ENCODE measurements around the gene CDK2. TPM values are rescaled to one million over a fixed set of nuclear protein-coding genes. Genes with fewer than 3 reads are reported as not detected.

CDK2 gene
- total RNA-seq, 1 experiment from 2014 or later = 76.4 TPM

DNA sequence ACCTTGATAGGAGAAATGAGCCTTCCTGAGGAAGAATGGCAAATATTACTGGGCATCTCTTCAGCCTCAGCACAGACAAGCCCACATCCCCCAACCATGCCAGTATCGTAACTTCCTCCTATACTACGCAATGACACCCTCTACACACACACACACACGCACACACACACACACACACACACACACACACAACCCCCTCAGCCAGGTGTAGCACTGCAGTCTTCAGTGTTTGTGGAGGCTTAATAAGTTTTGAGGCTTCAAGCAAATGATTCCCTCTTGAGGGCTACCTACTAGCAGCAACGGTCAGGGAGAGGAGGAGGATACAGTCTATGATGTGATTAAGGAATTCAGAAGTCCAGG is 34.1 kb upstream of the CDK2 start:
- CTCF ChIA-PET = interaction anchor here (1.4 to 3.2 kb wide), 2 partner anchors 103 to 194 kb away, joined by 4 to 9 read pairs; partner anchors contain the start of gene DNAJC14
- H3K36me3 Mint-ChIP-seq (ENCODE audit: insufficient read depth, unreplicated experiment) = peaks cover 27% of the 10 kb centered on the region
- H3K27me3 Mint-ChIP-seq (ENCODE audit: unreplicated experiment) = no peaks in the 10 kb centered on the region
- intact Hi-C loops (cut with micrococcal nuclease; ENCODE audit: unreplicated experiment) = loop anchor here (5.0 kb wide), 2 partner anchors 95 to 195 kb away; no protein-coding TSS in a partner anchor
- no peak for DNase-seq
- TSS peak; percentile 46 for BruUV-seq (replicated peaks)
- peaks cover 28% of the 10 kb centered on the region for H3K4me1 Mint-ChIP-seq (ENCODE audit: low read depth, unreplicated experiment)
- H3K27ac Mint-ChIP-seq (ENCODE audit: unreplicated experiment) = peak overlapping the region; percentile 20
- TF ChIP-seq, protein P1, sequence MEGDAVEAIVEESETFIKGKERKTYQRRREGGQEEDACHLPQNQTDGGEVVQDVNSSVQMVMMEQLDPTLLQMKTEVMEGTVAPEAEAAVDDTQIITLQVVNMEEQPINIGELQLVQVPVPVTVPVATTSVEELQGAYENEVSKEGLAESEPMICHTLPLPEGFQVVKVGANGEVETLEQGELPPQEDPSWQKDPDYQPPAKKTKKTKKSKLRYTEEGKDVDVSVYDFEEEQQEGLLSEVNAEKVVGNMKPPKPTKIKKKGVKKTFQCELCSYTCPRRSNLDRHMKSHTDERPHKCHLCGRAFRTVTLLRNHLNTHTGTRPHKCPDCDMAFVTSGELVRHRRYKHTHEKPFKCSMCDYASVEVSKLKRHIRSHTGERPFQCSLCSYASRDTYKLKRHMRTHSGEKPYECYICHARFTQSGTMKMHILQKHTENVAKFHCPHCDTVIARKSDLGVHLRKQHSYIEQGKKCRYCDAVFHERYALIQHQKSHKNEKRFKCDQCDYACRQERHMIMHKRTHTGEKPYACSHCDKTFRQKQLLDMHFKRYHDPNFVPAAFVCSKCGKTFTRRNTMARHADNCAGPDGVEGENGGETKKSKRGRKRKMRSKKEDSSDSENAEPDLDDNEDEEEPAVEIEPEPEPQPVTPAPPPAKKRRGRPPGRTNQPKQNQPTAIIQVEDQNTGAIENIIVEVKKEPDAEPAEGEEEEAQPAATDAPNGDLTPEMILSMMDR (IDR thresholded peaks at IDR 0.05; ENCODE audit: unreplicated experiment) = no peak
- H3K9me3 Mint-ChIP-seq (ENCODE audit: low read depth, unreplicated experiment) = no peaks in the 10 kb centered on the region
- peak overlapping the region; percentile 70 for H3K4me3 Mint-ChIP-seq (ENCODE audit: low read depth, unreplicated experiment)

- Mint-ChIP-seq H3K4me3 (ENCODE audit: low read depth, unreplicated experiment) (peak overlapping the region; percentile 70), H3K27ac (ENCODE audit: unreplicated experiment) (no peak overlapping the region), H3K36me3 (ENCODE audit: insufficient read depth, unreplicated experiment) (peaks cover 20% of the 10 kb centered on the region), H3K9me3 (ENCODE audit: low read depth, unreplicated experiment) (no peaks in the 10 kb centered on the region), H3K27me3 (ENCODE audit: unreplicated experiment) (no peaks in the 10 kb centered on the region), H3K4me1 (ENCODE audit: low read depth, unreplicated experiment) (peaks cover 33% of the 10 kb centered on the region)
- peak; percentile 50 for DNase-seq
- intact Hi-C loops (cut with micrococcal nuclease; ENCODE audit: unreplicated experiment) = loop anchor here (5.0 kb wide), 2 partner anchors 94 to 196 kb away; no protein-coding TSS in a partner anchor
- BruUV-seq (replicated peaks) = no TSS peak
- TF ChIP-seq, protein P1 (IDR thresholded peaks at IDR 0.05; ENCODE audit: unreplicated experiment) = no peak
- CTCF ChIA-PET = interaction anchor here (0.6 to 3.2 kb wide), 4 partner anchors 62 to 252 kb away, joined by 3 to 9 read pairs (median 4); partner anchors contain the start of gene DNAJC14
Measured at GRCh38 chr12:55933169-55933798, 33.3 kb upstream of the CDK2 start.

- Mint-ChIP-seq H3K9me3 (ENCODE audit: low read depth, unreplicated experiment) (no peaks in the 10 kb centered on the region), H3K4me3 (ENCODE audit: low read depth, unreplicated experiment) (no peak overlapping the region), H3K36me3 (ENCODE audit: insufficient read depth, unreplicated experiment) (peaks cover 19% of the 10 kb centered on the region), H3K27me3 (ENCODE audit: unreplicated experiment) (no peaks in the 10 kb centered on the region), H3K27ac (ENCODE audit: unreplicated experiment) (no peak overlapping the region), H3K4me1 (ENCODE audit: low read depth, unreplicated experiment) (peaks cover 33% of the 10 kb centered on the region)
- DNase-seq = no peak
- TF ChIP-seq, protein P1 (IDR thresholded peaks at IDR 0.05; ENCODE audit: unreplicated experiment) = no peak
- BruUV-seq (replicated peaks) = no TSS peak
- CTCF ChIA-PET = interaction anchor here (0.6 to 3.2 kb wide), 4 partner anchors 61 to 253 kb away, joined by 3 to 9 read pairs (median 4); partner anchors contain the start of gene DNAJC14
- intact Hi-C loops (cut with micrococcal nuclease; ENCODE audit: unreplicated experiment) = loop anchor here (5.0 kb wide), 2 partner anchors 93 to 197 kb away; no protein-coding TSS in a partner anchor
Measured at GRCh38 chr12:55933799-55934742, 32.6 kb upstream of the CDK2 start.

DNA sequence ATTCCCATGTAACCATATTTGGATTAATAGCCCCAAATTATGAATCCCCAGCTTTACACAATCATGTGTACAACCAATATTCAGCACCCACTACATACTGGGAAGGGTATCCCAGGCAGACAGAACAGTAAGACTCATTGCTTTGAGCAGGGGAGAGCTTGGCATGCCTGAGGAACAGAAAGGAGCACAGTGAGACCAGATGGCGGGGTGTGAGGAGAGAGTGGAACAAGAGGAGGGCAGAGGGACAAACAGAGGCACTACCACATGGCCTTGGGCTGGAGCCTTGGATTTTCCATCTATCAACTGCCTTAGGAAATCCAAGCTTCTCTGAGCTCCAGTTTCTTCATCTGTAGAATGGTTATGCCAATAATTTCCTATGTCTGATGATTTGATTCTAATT is 31.9 kb upstream of the CDK2 start:
- Mint-ChIP-seq H3K4me1 (ENCODE audit: low read depth, unreplicated experiment) (peaks cover 31% of the 10 kb centered on the region), H3K9me3 (ENCODE audit: low read depth, unreplicated experiment) (no peaks in the 10 kb centered on the region), H3K36me3 (ENCODE audit: insufficient read depth, unreplicated experiment) (peaks cover 19% of the 10 kb centered on the region), H3K27ac (ENCODE audit: unreplicated experiment) (no peak overlapping the region), H3K4me3 (ENCODE audit: low read depth, unreplicated experiment) (no peak overlapping the region), H3K27me3 (ENCODE audit: unreplicated experiment) (no peaks in the 10 kb centered on the region)
- intact Hi-C loops (cut with micrococcal nuclease; ENCODE audit: unreplicated experiment) = loop anchor here (5.0 kb wide), 2 partner anchors 93 to 197 kb away; no protein-coding TSS in a partner anchor
- no TSS peak for BruUV-seq (replicated peaks)
- CTCF ChIA-PET = no interaction called here
- TF ChIP-seq, protein P1 (IDR thresholded peaks at IDR 0.05; ENCODE audit: unreplicated experiment) = no peak
- no peak for DNase-seq
